OCI-LY7 (cell line): ENCODE measurements around the gene TMPRSS2. TPM values are rescaled to one million over a fixed set of nuclear protein-coding genes. Genes with fewer than 3 reads are reported as not detected.

Experiments
- BruUV-seq: library from RNA; stranded (reverse); fragments of 400-500 nt; replicated peaks from 2 replicates; lab custom pipeline; 2021; lab: Mats Ljungman, UMichigan
- CTCF ChIA-PET: fragments of 300-600 bp; sonication (Branson Sonifier 250); formaldehyde crosslinking; loops from one replicate; lab custom pipeline; 2022; ENCODE audit warnings: antibody characterized with exemption; ENCODE audit not compliant: unreplicated experiment; lab: Charles Lee
- POLR2A ChIA-PET: fragments of 300-600 bp; sonication (Branson Sonifier 250); formaldehyde crosslinking; loops from one replicate; lab custom pipeline; 2022; ENCODE audit warnings: antibody characterized with exemption; lab: Charles Lee
- DNase-seq: peaks from one replicate; pipeline ENCODE4 v3.0.0-alpha.2; 2015; ENCODE audit warnings: low spot score
- H2AFZ ChIP-seq: fragments of 200-600 bp; sonication (generic), shearing (Covaris generic); 2 replicates; pipeline ENCODE4 v1.6.1; 2014; ENCODE audit warnings: mild to moderate bottlenecking, antibody characterized with exemption, low read length, moderate library complexity
- H3K27ac ChIP-seq: fragments of 200-600 bp; sonication (generic); 2 replicates; pipeline ENCODE4 v1.5.1; 2014; ENCODE audit warnings: mixed run types, low read depth, mild to moderate bottlenecking, moderate library complexity, low read length, inconsistent platforms; ENCODE audit not compliant: poor library complexity, severe bottlenecking
- H3K36me3 ChIP-seq: fragments of 200-600 bp; sonication (generic); 2 replicates; pipeline ENCODE4 v1.6.1; 2014; ENCODE audit warnings: mild to moderate bottlenecking, antibody characterized with exemption, low read length, moderate library complexity, mixed read lengths; ENCODE audit not compliant: insufficient read depth
- H3K4me1 ChIP-seq: fragments of 200-600 bp; sonication (generic); 2 replicates; pipeline ENCODE4 v1.5.1; 2014; ENCODE audit warnings: mild to moderate bottlenecking, low read length; ENCODE audit not compliant: insufficient read depth, poor library complexity, severe bottlenecking
- H3K4me2 ChIP-seq: fragments of 200-600 bp; sonication (generic); 2 replicates; pipeline ENCODE4 v1.6.1; 2014; ENCODE audit warnings: mild to moderate bottlenecking, low read length
- H3K4me3 ChIP-seq: fragments of 200-600 bp; sonication (generic); 2 replicates; pipeline ENCODE4 v1.5.1; 2014; ENCODE audit warnings: mild to moderate bottlenecking, low read depth, low read length; ENCODE audit not compliant: poor library complexity, severe bottlenecking
- H3K79me2 ChIP-seq: fragments of 200-600 bp; sonication (generic); 2 replicates; pipeline ENCODE4 v1.6.1; 2016; ENCODE audit warnings: low read depth, mild to moderate bottlenecking, low read length, moderate library complexity, mixed read lengths; ENCODE audit not compliant: insufficient read depth
- H3K9me2 ChIP-seq: fragments of 200-600 bp; sonication (generic); 2 replicates; pipeline ENCODE4 v1.6.1; 2016; ENCODE audit warnings: mild to moderate bottlenecking, low read length, mixed read lengths; ENCODE audit not compliant: insufficient read depth
- H3K9me3 ChIP-seq: fragments of 200-600 bp; sonication (generic); 2 replicates; pipeline ENCODE4 v1.6.1; 2014; ENCODE audit warnings: mild to moderate bottlenecking, mixed run types, low read length, mixed read lengths
- H4K20me1 ChIP-seq: fragments of 200-600 bp; sonication (generic); 2 replicates; pipeline ENCODE4 v1.6.1; 2014; ENCODE audit warnings: mild to moderate bottlenecking, antibody characterized with exemption, low read length, moderate library complexity, mixed read lengths; ENCODE audit not compliant: insufficient read depth
- CTCF ChIP-seq: fragments of 200-600 bp; sonication (generic); conservative IDR thresholded peaks from 2 replicates; pipeline ENCODE4 v1.5.1; 2014; ENCODE audit warnings: mild to moderate bottlenecking, antibody characterized with exemption, low read length, moderate library complexity, mixed read lengths
- EZH2phosphoT487 ChIP-seq: fragments of 200-600 bp; sonication (generic); IDR thresholded peaks from 2 replicates; pipeline ENCODE4 v1.6.1; 2018; ENCODE audit warnings: low read depth, borderline replicate concordance, mild to moderate bottlenecking, mixed run types, antibody characterized with exemption, low read length, moderate library complexity, mixed read lengths
- intact Hi-C: fragments of 100-400 bp; cut with micrococcal nuclease; formaldehyde crosslinking; loops from one replicate; pipeline ENCODE4 v1.10.0; 2022; ENCODE audit not compliant: unreplicated experiment
- total RNA-seq, 2 experiments: library from RNA; depleted of rRNA in 1 of 2; stranded (reverse); fragments of >200 nt in 1 of 2; shearing (Covaris generic) in 1 of 2; gene quantifications; 2 replicates each; pipeline ENCODE4 v1.2.3, GENCODE V29; 2014 to 2022

The TMPRSS2 gene
- total RNA-seq, 2 experiments from 2014 or later = 0.09 TPM; not detected in 1

GRCh38 chr21:41545500-41546359, 37.8 kb upstream of the TMPRSS2 start:
- CTCF ChIA-PET = no interaction called here
- H3K36me3 ChIP-seq = no peaks in the 10 kb centered on the region

DNA sequence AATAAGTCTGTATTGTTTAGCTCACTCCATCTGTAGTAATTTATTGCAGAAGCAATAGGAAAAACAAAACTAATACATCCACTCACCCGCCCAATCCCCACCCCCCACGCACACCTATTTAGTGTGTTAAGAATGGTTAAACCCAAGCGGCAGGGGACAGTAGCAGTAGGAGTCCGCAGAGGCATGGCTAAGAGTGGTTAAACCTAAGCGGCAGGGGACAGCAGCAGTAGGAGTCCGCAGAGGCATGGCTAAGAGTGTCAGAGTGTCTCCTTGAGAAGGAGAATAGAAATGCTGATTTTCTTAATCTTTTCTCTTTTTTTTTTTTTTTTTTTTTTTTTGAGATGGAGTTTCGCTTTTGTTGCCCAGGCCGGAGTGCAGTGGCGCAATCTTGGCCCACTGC, 34.8 kb upstream of the TMPRSS2 start:
- Histone ChIP-seq H3K9me2 (no peaks in the 10 kb centered on the region), H4K20me1 (no peaks in the 10 kb centered on the region), H3K36me3 (no peaks in the 10 kb centered on the region), H3K9me3 (no peaks in the 10 kb centered on the region), H3K4me3 (no peak overlapping the region), H2AFZ (no peak overlapping the region), H3K4me1 (peaks cover 4% of the 10 kb centered on the region), H3K79me2 (no peaks in the 10 kb centered on the region), H3K4me2 (no peak overlapping the region), H3K27ac (no peak overlapping the region)
- no TSS peak for BruUV-seq
- POLR2A ChIA-PET = interaction anchor here (0.6 to 1.0 kb wide), 3 partner anchors 22 to 1487 kb away, joined by 3 to 4 read pairs (median 3); no protein-coding TSS in a partner anchor
- no peak for DNase-seq
- TF ChIP-seq EZH2phosphoT487 (no peak), CTCF (no peak)
- CTCF ChIA-PET = no interaction called here
- intact Hi-C loops = no loop called here

More at GRCh38 chr21:41545500-41546359, 37.8 kb upstream of the TMPRSS2 start:
- no peaks in the 10 kb centered on the region for H3K9me3 ChIP-seq
- H3K4me1 ChIP-seq = peaks cover 4% of the 10 kb centered on the region
- no peak overlapping the region for H3K27ac ChIP-seq
- TF ChIP-seq EZH2phosphoT487 (no peak), CTCF (no peak)
- no peak overlapping the region for H3K4me2 ChIP-seq
- H4K20me1 ChIP-seq = no peaks in the 10 kb centered on the region
- H3K4me3 ChIP-seq = no peak overlapping the region
- DNase-seq = no peak
- intact Hi-C loops = no loop called here
- POLR2A ChIA-PET = interaction anchor here (0.6 to 1.3 kb wide), 5 partner anchors 11 to 749 kb away, joined by 3 to 5 read pairs (median 3); no protein-coding TSS in a partner anchor
- no peak overlapping the region for H2AFZ ChIP-seq
- no TSS peak for BruUV-seq
- H3K9me2 ChIP-seq = no peaks in the 10 kb centered on the region
- H3K79me2 ChIP-seq = no peaks in the 10 kb centered on the region
